ENCODE data around the gene CHGA.

DNA sequence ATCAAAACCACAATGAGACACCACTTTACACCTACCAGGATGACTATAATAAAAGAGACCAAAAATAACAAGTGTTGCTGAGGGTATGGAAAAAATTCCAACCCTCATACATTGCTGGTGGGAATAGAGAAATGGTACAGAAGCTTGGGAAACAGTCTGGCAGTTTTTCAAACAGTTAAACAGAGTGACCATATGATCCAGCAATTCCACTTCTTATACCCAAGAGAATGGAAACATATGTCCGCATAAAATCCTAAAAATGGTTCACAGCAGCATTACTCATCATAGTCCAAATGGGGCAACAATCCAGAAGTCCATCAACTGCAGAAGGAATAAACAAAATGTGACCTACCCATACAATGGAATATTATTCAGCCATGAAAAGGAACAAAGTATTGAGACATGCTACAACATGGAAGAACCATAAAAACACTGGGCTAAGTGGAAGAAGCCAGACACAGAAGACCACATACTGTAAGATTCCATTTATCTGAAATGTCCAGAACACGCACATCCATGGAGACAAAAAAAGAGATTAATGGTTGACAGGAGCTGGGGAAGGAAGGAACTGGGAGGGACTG, 44.5 kb downstream of the CHGA start:
- TF ChIP-seq, protein P1, sequence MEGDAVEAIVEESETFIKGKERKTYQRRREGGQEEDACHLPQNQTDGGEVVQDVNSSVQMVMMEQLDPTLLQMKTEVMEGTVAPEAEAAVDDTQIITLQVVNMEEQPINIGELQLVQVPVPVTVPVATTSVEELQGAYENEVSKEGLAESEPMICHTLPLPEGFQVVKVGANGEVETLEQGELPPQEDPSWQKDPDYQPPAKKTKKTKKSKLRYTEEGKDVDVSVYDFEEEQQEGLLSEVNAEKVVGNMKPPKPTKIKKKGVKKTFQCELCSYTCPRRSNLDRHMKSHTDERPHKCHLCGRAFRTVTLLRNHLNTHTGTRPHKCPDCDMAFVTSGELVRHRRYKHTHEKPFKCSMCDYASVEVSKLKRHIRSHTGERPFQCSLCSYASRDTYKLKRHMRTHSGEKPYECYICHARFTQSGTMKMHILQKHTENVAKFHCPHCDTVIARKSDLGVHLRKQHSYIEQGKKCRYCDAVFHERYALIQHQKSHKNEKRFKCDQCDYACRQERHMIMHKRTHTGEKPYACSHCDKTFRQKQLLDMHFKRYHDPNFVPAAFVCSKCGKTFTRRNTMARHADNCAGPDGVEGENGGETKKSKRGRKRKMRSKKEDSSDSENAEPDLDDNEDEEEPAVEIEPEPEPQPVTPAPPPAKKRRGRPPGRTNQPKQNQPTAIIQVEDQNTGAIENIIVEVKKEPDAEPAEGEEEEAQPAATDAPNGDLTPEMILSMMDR (IDR thresholded peaks at IDR 0.05; ENCODE audit: low read depth, low read length), result no peak
- TF ChIP-seq MAX (IDR thresholded peaks at IDR 0.05; ENCODE audit: low read depth, low read length), result no peak
- TF ChIP-seq POLR2A (IDR thresholded peaks at IDR 0.05; ENCODE audit: extremely low read depth, insufficient read length), result no peak
